Esophagus squamous epithelium (tissue), 5 donors: Measurements from ENCODE around the gene CDC37L1. TPM values are rescaled to one million over a fixed set of nuclear protein-coding genes. Genes with fewer than 3 reads are reported as not detected.
A peak's percentile ranks its signal among the peaks of the same experiment; 100 is the strongest.
"Not testable (repeated sequence)": the region's sequence is repeated elsewhere in the genome, so short reads cannot be mapped to it uniquely, and the experiment has no call there.

Experiments used
- DNase-seq: peaks from one replicate; lab custom pipeline; 2025; lab: John Stamatoyannopoulos, UW
- H3K27ac ChIP-seq, 4 donors: fragments of 200-600 bp; sonication (generic); one replicate each; pipeline ENCODE4 v1.5.1; 2016 to 2019; ENCODE audit warnings: mild to moderate bottlenecking in 1 of 4
- H3K27me3 ChIP-seq, 4 donors: fragments of 200-600 bp; sonication (generic); 1 replicate in 3 of 4; 2 replicates in 1 of 4; pipeline versions ENCODE4 v1.5.1 to v1.6.0; 2017 to 2021; ENCODE audit warnings: antibody characterized with exemption in 1 of 4
- H3K36me3 ChIP-seq, 3 donors: fragments of 200-600 bp; sonication (generic); one replicate each; pipeline ENCODE4 v1.5.1; 2016 to 2019
- H3K4me1 ChIP-seq, 3 donors: fragments of 200-600 bp; sonication (generic); one replicate each; pipeline ENCODE4 v1.5.1; 2017 to 2019
- H3K4me3 ChIP-seq, 4 donors: fragments of 200-600 bp; sonication (generic); 1 replicate in 3 of 4; 2 replicates in 1 of 4; pipeline ENCODE4 v1.5.1; 2016 to 2019; ENCODE audit warnings: mild to moderate bottlenecking in 2 of 4, moderate library complexity in 1 of 4
- H3K9me3 ChIP-seq, 3 donors: fragments of 200-600 bp; sonication (generic); one replicate each; pipeline ENCODE4 v1.5.1; 2016 to 2019
- POLR2A ChIP-seq, 4 donors: fragments of 450-650 bp; IDR thresholded peaks; one replicate each; pipeline ENCODE4 v1.6.1; 2017; ENCODE audit warnings: antibody characterized with exemption in 4 of 4, mild to moderate bottlenecking in 4 of 4, moderate library complexity in 3 of 4
- WGBS, 2 donors: methylation state at CpG; one replicate each; pipeline ENCODE4 v1.1.5; 2018; 5-methylcytosine and 5-hydroxymethylcytosine counted together
- intact Hi-C: fragments of 100-400 bp; cut with DNase I; formaldehyde crosslinking; loops from one replicate; pipeline ENCODE4 v1.15.0; 2022
- total RNA-seq, 4 donors: library from RNA; depleted of rRNA; stranded (reverse); fragments of >200 nt; gene quantifications; one replicate each; pipeline ENCODE4 v1.1.0, GENCODE V29; 2016
- TF ChIP-seq, protein P1 (sequence below), 6 experiments: fragments of 450-650 bp in 4 of 6; fragments of 200-600 bp in 2 of 6; sonication (generic) in 2 of 6; IDR thresholded peaks; one replicate each; pipeline ENCODE4 v1.5.1; 2016 to 2019; ENCODE audit warnings: antibody characterized with exemption in 6 of 6, mild to moderate bottlenecking in 4 of 6, moderate library complexity in 4 of 6
- donor health status: DM: yes; HTN: yes; CAD: no.

Gene CDC37L1
- total RNA-seq, 4 donors from 2014 or later: 8.9 to 48.8 (median 19.3) TPM

- intact Hi-C loops: no loop called here
- no peaks in the 10 kb centered on the region for H3K27me3 ChIP-seq
- H3K36me3 ChIP-seq: no peaks in the 10 kb centered on the region
- peaks cover 0 to 10% (median 3%) of the 10 kb centered on the region in 3 donors for H3K4me1 ChIP-seq
- no peak for DNase-seq
- WGBS, 2 donors: 78 to 90% methylated on average over 4 of the region's 4 CpGs
- H3K27ac ChIP-seq: no peak overlapping the region
- H3K9me3 ChIP-seq: no peaks in the 10 kb centered on the region
- TF ChIP-seq, protein P1, sequence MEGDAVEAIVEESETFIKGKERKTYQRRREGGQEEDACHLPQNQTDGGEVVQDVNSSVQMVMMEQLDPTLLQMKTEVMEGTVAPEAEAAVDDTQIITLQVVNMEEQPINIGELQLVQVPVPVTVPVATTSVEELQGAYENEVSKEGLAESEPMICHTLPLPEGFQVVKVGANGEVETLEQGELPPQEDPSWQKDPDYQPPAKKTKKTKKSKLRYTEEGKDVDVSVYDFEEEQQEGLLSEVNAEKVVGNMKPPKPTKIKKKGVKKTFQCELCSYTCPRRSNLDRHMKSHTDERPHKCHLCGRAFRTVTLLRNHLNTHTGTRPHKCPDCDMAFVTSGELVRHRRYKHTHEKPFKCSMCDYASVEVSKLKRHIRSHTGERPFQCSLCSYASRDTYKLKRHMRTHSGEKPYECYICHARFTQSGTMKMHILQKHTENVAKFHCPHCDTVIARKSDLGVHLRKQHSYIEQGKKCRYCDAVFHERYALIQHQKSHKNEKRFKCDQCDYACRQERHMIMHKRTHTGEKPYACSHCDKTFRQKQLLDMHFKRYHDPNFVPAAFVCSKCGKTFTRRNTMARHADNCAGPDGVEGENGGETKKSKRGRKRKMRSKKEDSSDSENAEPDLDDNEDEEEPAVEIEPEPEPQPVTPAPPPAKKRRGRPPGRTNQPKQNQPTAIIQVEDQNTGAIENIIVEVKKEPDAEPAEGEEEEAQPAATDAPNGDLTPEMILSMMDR (IDR thresholded peaks at IDR 0.05): no peak
- no peak for TF ChIP-seq POLR2A (IDR thresholded peaks at IDR 0.05)
- H3K4me3 ChIP-seq: no peak overlapping the region
These were observed 21.8 kb upstream of the CDC37L1 start for GRCh38 chr9:4657426-4658159.

- WGBS, 2 donors: 93% methylated on average over 5 of the region's 5 CpGs
- DNase-seq, H3K4me3 ChIP-seq, H3K27me3 ChIP-seq, H3K27ac ChIP-seq, H3K9me3 ChIP-seq, H3K36me3 ChIP-seq, intact Hi-C loops: not testable (repeated sequence)
- peaks cover 0 to 41% (median 32%) of the 10 kb centered on the region in 3 donors for H3K4me1 ChIP-seq
These were observed 18.7 kb upstream of the CDC37L1 start for GRCh38 chr9:4660665-4661064.

GRCh38 chr9:4661165-4661564 lies 18.2 kb upstream of the CDC37L1 start:
- no peaks in the 10 kb centered on the region for H3K36me3 ChIP-seq
- no peaks in the 10 kb centered on the region for H3K9me3 ChIP-seq
- H3K27ac ChIP-seq: no peak overlapping the region
- intact Hi-C loops: no loop called here
- peaks cover 0 to 46% (median 32%) of the 10 kb centered on the region in 3 donors for H3K4me1 ChIP-seq
- WGBS, 2 donors: 79 to 87% methylated on average over 1 of the region's 1 CpG
- H3K27me3 ChIP-seq: no peaks in the 10 kb centered on the region
- no peak for DNase-seq
- TF ChIP-seq, protein P1 (IDR thresholded peaks at IDR 0.05): no peak
- TF ChIP-seq POLR2A (IDR thresholded peaks at IDR 0.05): no peak
- H3K4me3 ChIP-seq: no peak overlapping the region

DNA sequence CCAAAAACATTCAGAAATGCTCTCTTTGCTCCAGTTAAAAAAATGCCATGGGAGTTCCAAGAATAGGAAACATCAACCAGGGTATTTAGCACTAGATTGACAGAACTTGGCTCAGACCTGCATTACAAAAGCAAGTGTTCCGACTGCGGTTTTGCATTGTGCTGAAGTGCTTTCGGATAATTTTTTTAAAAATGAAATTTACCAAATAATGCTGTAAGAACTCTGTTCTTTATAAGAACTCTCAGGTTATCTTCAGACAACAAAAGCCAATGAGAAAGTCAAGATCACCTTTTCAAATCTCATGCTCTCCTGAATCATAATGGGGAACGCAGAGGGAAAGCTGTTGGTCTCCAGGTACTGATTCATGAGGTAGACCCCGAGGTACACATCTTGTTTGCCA lies 17.8 kb upstream of the CDC37L1 start:
- Histone ChIP-seq H3K27ac (peak overlapping the region; percentile 88 to 93 (median 91)), H3K4me3 (peak overlapping the region; percentile 74 to 84 (median 80)), H3K27me3 (no peaks in the 10 kb centered on the region), H3K36me3 (no peaks in the 10 kb centered on the region), H3K9me3 (no peaks in the 10 kb centered on the region), H3K4me1 (peaks cover 0 to 50% (median 32%) of the 10 kb centered on the region in 3 donors)
- DNase-seq: no peak
- intact Hi-C loops: no loop called here
- TF ChIP-seq POLR2A (IDR thresholded peaks at IDR 0.05): no peak
- TF ChIP-seq, protein P1 (IDR thresholded peaks at IDR 0.05): no peak
- 9 to 17% methylated on average over 5 of the region's 5 CpGs for WGBS, 2 donors

- H3K4me3 ChIP-seq: peak within 1 kb of the TSS; percentile 74 to 84 (median 80)
- H3K9me3 ChIP-seq: no peaks in the 10 kb centered on the region
- 0% methylated on average over 4 to 7 of the region's 70 CpGs for WGBS, 2 donors
- intact Hi-C loops: no loop called here
- H3K36me3 ChIP-seq: no peaks in the 10 kb centered on the region
- DNase-seq: peak; percentile 31
- peaks cover 0 to 55% (median 32%) of the 10 kb centered on the region in 3 donors for H3K4me1 ChIP-seq
- peak in 3 of 4 donors; percentile 37 to 79 (median 43) for TF ChIP-seq POLR2A (IDR thresholded peaks at IDR 0.05)
- TF ChIP-seq, protein P1 (IDR thresholded peaks at IDR 0.05): peak; percentile 50 to 77 (median 59)
- peak within 1 kb of the TSS; percentile 88 to 93 (median 91) for H3K27ac ChIP-seq
- no peaks in the 10 kb centered on the region for H3K27me3 ChIP-seq
These were observed 17.0 kb upstream of the CDC37L1 start, which contains the start of gene PLPP6 for GRCh38 chr9:4662108-4662988. PLPP6 (plus strand) TSS chr9:4662294; CDS start chr9:4662376, 82 bp downstream.
